Measurements from ENCODE around the gene GPRASP3. TPM values are rescaled to one million over a fixed set of nuclear protein-coding genes. Genes with fewer than 3 reads are reported as not detected.
"Not testable (repeated sequence)": the region's sequence is repeated elsewhere in the genome, so short reads cannot be mapped to it uniquely, and the experiment has no call there.

Gene GPRASP3
- total RNA-seq, 6 donors from 2014 or later = 1.1 to 4.1 (median 3.2) TPM

DNA sequence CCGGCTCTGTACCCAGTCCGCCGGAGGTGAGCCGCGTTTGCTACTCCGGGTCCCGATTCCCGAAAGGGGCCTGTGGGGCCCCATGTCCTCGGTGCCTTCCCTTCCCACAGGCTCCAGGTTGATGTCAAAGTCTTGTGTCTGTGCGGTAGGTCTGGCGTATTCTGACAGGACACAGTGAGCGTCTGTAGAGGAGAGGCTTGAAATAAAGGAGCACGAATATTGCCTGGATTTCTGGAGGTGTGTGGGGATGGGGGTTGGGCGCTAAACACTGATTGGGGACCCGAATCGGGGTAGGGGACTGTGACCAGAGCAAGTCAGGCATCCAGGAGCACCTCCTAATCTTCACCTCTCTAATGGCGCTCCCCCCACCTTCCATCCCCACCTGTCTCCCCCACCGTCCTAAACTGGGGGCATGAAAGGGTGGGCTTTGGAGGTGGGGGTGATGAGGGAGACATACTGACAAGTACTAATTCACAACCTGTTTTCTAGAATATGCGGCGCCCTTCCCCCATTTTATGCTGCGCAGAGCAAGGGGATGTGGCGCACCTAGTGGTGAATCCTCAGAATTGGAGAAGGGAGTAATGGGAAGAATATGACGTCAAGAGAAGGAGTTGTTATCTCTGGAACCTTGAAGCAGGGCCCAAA lies 7.4 kb upstream of the GPRASP3 start:
- Histone ChIP-seq H3K36me3 (no peaks in the 10 kb centered on the region), H3K9me3 (peaks cover 0 to 3% (median 0%) of the 10 kb centered on the region in 4 donors), H3K27me3 (peaks cover 0 to 10% (median 0%) of the 10 kb centered on the region in 4 donors), H3K4me1 (peaks cover 0 to 3% (median 0%) of the 10 kb centered on the region in 4 donors), H3K27ac (peak overlapping the region; percentile 70 to 87 (median 77)), H3K4me3 (peak overlapping the region; percentile 38 to 70 (median 58))
- DNase-seq (peak in 1 of 2 donors; percentile 36), ATAC-seq (ENCODE audit: low FRiP score in 2 of 2) (peak; percentile 65 to 90)
- peak in 1 of 2 donors; percentile 6 for TF ChIP-seq POLR2AphosphoS5 (IDR thresholded peaks at IDR 0.05)
- TF ChIP-seq EP300 (IDR thresholded peaks at IDR 0.05) = no peak
- TF ChIP-seq, protein P1, sequence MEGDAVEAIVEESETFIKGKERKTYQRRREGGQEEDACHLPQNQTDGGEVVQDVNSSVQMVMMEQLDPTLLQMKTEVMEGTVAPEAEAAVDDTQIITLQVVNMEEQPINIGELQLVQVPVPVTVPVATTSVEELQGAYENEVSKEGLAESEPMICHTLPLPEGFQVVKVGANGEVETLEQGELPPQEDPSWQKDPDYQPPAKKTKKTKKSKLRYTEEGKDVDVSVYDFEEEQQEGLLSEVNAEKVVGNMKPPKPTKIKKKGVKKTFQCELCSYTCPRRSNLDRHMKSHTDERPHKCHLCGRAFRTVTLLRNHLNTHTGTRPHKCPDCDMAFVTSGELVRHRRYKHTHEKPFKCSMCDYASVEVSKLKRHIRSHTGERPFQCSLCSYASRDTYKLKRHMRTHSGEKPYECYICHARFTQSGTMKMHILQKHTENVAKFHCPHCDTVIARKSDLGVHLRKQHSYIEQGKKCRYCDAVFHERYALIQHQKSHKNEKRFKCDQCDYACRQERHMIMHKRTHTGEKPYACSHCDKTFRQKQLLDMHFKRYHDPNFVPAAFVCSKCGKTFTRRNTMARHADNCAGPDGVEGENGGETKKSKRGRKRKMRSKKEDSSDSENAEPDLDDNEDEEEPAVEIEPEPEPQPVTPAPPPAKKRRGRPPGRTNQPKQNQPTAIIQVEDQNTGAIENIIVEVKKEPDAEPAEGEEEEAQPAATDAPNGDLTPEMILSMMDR (IDR thresholded peaks at IDR 0.05) = peak; percentile 30 to 68 (median 47)
- WGBS, 2 donors = 11 to 34% methylated on average over 5 to 21 of the region's 23 CpGs

DNA sequence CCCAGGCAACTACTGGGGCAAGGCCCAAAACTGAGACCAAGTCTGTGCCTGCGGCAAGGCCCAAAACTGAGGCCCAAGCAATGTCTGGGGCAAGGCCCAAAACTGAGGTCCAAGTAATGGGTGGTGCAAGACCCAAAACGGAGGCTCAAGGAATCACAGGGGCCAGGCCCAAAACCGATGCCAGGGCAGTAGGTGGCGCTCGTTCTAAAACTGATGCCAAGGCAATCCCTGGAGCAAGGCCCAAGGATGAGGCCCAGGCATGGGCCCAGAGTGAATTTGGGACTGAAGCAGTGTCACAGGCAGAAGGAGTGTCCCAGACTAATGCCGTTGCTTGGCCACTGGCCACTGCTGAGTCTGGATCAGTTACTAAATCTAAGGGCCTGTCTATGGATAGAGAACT lies 5.5 kb upstream of the GPRASP3 start:
- no peak for DNase-seq
- H3K4me1 ChIP-seq = peaks cover 0 to 3% (median 0%) of the 10 kb centered on the region in 4 donors
- H3K27me3 ChIP-seq = peaks cover 0 to 10% (median 0%) of the 10 kb centered on the region in 4 donors
- TF ChIP-seq POLR2A (IDR thresholded peaks at IDR 0.05) = no peak
- TF ChIP-seq, protein P1 (IDR thresholded peaks at IDR 0.05) = no peak
- H3K36me3 ChIP-seq = no peaks in the 10 kb centered on the region
- ATAC-seq (ENCODE audit: low FRiP score in 2 of 2) = no peak
- WGBS, 2 donors = 77 to 100% methylated on average over 3 to 6 of the region's 6 CpGs
- H3K9me3 ChIP-seq = peaks cover 0 to 3% (median 0%) of the 10 kb centered on the region in 4 donors
- H3K4me3 ChIP-seq = no peak overlapping the region
- H3K27ac ChIP-seq = no peak overlapping the region

DNA sequence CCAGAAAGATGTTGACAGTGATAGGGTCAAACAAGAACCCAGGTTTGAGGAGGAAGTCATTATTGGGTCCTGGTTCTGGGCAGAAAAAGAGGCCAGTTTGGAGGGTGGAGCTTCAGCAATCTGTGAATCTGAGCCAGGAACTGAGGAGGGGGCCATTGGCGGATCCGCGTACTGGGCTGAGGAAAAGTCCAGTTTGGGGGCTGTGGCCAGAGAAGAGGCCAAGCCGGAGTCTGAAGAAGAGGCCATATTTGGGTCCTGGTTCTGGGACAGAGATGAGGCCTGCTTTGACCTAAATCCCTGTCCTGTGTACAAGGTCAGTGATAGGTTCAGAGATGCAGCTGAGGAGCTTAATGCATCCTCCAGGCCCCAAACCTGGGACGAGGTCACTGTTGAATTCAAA lies 4.6 kb upstream of the GPRASP3 start:
- DNase-seq = no peak
- peaks cover 0 to 3% (median 0%) of the 10 kb centered on the region in 4 donors for H3K9me3 ChIP-seq
- no peak for ATAC-seq (ENCODE audit: low FRiP score in 2 of 2)
- no peak overlapping the region for H3K4me3 ChIP-seq
- peaks cover 0 to 10% (median 0%) of the 10 kb centered on the region in 4 donors for H3K27me3 ChIP-seq
- TF ChIP-seq POLR2A (IDR thresholded peaks at IDR 0.05) = no peak
- TF ChIP-seq, protein P1 (IDR thresholded peaks at IDR 0.05) = no peak
- H3K36me3 ChIP-seq = no peaks in the 10 kb centered on the region
- H3K27ac ChIP-seq = no peak overlapping the region
- peaks cover 0 to 3% (median 0%) of the 10 kb centered on the region in 4 donors for H3K4me1 ChIP-seq
- WGBS, 2 donors = 94 to 100% methylated on average over 3 to 5 of the region's 5 CpGs

DNA sequence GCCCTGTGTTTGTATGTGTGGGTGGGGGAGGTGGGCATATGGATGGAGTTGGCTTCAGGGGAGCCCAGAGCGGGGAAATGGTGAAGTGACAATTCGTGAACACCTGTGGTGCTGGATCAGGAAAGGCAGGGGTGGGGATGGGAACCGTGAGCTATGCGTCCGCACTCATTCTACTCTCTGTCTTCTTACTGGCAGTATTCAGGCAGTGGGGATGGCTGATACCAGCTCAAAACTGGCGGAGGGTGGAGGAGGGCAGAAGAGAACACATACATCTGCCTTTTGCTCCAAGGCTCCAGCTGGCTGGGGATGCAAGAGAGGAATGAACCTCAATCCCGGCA lies 595 bp downstream of the GPRASP3 start:
- Histone ChIP-seq H3K4me3 (peak overlapping the region in 3 of 4 donors; percentile 40 to 58 (median 55)), H3K27ac (peak overlapping the region in 1 of 4 donors; percentile 52)
- not testable (repeated sequence) for H3K4me1 ChIP-seq; ATAC-seq (ENCODE audit: low FRiP score in 2 of 2); DNase-seq; H3K36me3 ChIP-seq; H3K27me3 ChIP-seq; H3K9me3 ChIP-seq
- 47 to 57% methylated on average over 7 of the region's 7 CpGs for WGBS, 2 donors

DNA sequence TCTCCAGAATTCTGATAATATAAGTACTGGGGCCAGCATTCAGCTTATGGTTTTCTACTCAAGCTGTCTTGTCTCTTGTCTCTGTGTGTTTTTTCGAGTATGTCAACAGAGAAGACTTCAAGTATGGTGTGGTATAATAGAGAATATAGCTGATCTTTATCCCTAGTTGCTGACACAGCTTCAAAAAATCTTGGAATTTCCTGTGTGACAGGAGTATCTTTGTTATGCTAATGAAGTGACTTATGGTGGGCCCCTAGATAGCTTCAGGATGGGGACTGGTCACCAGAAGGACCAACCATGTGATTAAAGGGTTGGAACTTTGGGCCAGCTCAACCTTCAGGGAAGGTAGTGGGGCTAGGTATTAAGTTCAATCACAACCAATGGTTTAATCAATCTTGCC lies 2.9 kb downstream of the GPRASP3 start:
- DNase-seq (no peak), ATAC-seq (ENCODE audit: low FRiP score in 2 of 2) (no peak)
- H3K4me1 ChIP-seq = no peaks in the 10 kb centered on the region
- H3K4me3 ChIP-seq = no peak overlapping the region
- no peaks in the 10 kb centered on the region for H3K27me3 ChIP-seq
- no peaks in the 10 kb centered on the region for H3K36me3 ChIP-seq
- TF ChIP-seq POLR2A (IDR thresholded peaks at IDR 0.05) (no peak), POLR2AphosphoS5 (IDR thresholded peaks at IDR 0.05) (no peak), EP300 (IDR thresholded peaks at IDR 0.05) (no peak)
- TF ChIP-seq, protein P1 (IDR thresholded peaks at IDR 0.05) = no peak
- WGBS, 2 donors = 63 to 100% methylated on average over 1 of the region's 1 CpG
- no peaks in the 10 kb centered on the region for H3K9me3 ChIP-seq
- H3K27ac ChIP-seq = no peak overlapping the region
